DMS53 (cell line): Measurements from ENCODE around the gene DRG1.
"Not testable (repeated sequence)": the region's sequence is repeated elsewhere in the genome, so short reads cannot be mapped to it uniquely, and the experiment has no call there.

Experiments used
- DNase-seq: peaks from one replicate; lab custom pipeline; 2025; lab: John Stamatoyannopoulos, UW

DRG1 gene

GRCh38 chr22:31442768-31443489 is 43.5 kb downstream of the DRG1 start:
- no peak for DNase-seq

GRCh38 chr22:31443516-31443915 is 44.1 kb downstream of the DRG1 start:
- no peak for DNase-seq

GRCh38 chr22:31445642-31446041 is 46.2 kb downstream of the DRG1 start:
- DNase-seq: no peak

- DNase-seq: no peak
Measured at GRCh38 chr22:31446208-31446607, 46.8 kb downstream of the DRG1 start.

GRCh38 chr22:31446767-31447166 is 47.4 kb downstream of the DRG1 start:
- DNase-seq: no peak

GRCh38 chr22:31447337-31447736 is 47.9 kb downstream of the DRG1 start:
- DNase-seq: no peak

GRCh38 chr22:31448382-31448781 is 49.0 kb downstream of the DRG1 start:
- DNase-seq: no peak

- no peak for DNase-seq
Measured at GRCh38 chr22:31449506-31449905, 50.1 kb downstream of the DRG1 start.

- DNase-seq: peak; percentile 43
Measured at GRCh38 chr22:31451709-31452571, 52.5 kb downstream of the DRG1 start.

- DNase-seq: no peak
Measured at GRCh38 chr22:31461699-31462098, 62.3 kb downstream of the DRG1 start.

GRCh38 chr22:31465307-31465706 is 65.9 kb downstream of the DRG1 start:
- DNase-seq: no peak

- no peak for DNase-seq
Measured at GRCh38 chr22:31474743-31475142, 75.3 kb downstream of the DRG1 start.

GRCh38 chr22:31475800-31476199 is 76.4 kb downstream of the DRG1 start:
- DNase-seq: no peak

- DNase-seq: no peak
Measured at GRCh38 chr22:31477329-31477728, 77.9 kb downstream of the DRG1 start.

GRCh38 chr22:31481129-31481528 is 81.7 kb downstream of the DRG1 start:
- DNase-seq: no peak

GRCh38 chr22:31482470-31482869 is 83.1 kb downstream of the DRG1 start:
- not testable (repeated sequence) for DNase-seq
